ENCODE results near the gene ZNF296.
"Not testable (repeated sequence)": the region's sequence is repeated elsewhere in the genome, so short reads cannot be mapped to it uniquely, and the experiment has no call there.

The ZNF296 gene

GRCh38 chr19:45113628-45114027 lies 37.4 kb upstream of the ZNF296 start:
- DNase-seq (ENCODE audit: extremely low read depth, low read depth) = no peak
- TF ChIP-seq CTCF (IDR thresholded peaks at IDR 0.05; ENCODE audit: low read depth, low read length, missing control alignments) = no peak
- no peak overlapping the region for H3K4me3 ChIP-seq (replicated peaks; ENCODE audit: low read depth, low read length)

GRCh38 chr19:45112111-45112827 lies 36.0 kb upstream of the ZNF296 start:
- H3K4me3 ChIP-seq (replicated peaks; ENCODE audit: low read depth, low read length) = no peak overlapping the region
- no peak for DNase-seq (ENCODE audit: extremely low read depth, low read depth)
- TF ChIP-seq CTCF (IDR thresholded peaks at IDR 0.05; ENCODE audit: low read depth, low read length, missing control alignments) = no peak

- no peak for TF ChIP-seq CTCF (IDR thresholded peaks at IDR 0.05; ENCODE audit: low read depth, low read length, missing control alignments)
- DNase-seq (ENCODE audit: extremely low read depth, low read depth) = no peak
- no peak overlapping the region for H3K4me3 ChIP-seq (replicated peaks; ENCODE audit: low read depth, low read length)
Observed at GRCh38 chr19:45110851-45111266, 34.6 kb upstream of the ZNF296 start.

GRCh38 chr19:45107621-45108150 lies 31.4 kb upstream of the ZNF296 start:
- H3K4me3 ChIP-seq (replicated peaks; ENCODE audit: low read depth, low read length) = no peak overlapping the region
- TF ChIP-seq CTCF (IDR thresholded peaks at IDR 0.05; ENCODE audit: low read depth, low read length, missing control alignments) = no peak
- DNase-seq (ENCODE audit: extremely low read depth, low read depth) = no peak

GRCh38 chr19:45106363-45106762 lies 30.1 kb upstream of the ZNF296 start:
- H3K4me3 ChIP-seq (replicated peaks; ENCODE audit: low read depth, low read length); DNase-seq (ENCODE audit: extremely low read depth, low read depth): not testable (repeated sequence)

GRCh38 chr19:45104658-45105349 lies 28.5 kb upstream of the ZNF296 start:
- no peak overlapping the region for H3K4me3 ChIP-seq (replicated peaks; ENCODE audit: low read depth, low read length)
- no peak for TF ChIP-seq CTCF (IDR thresholded peaks at IDR 0.05; ENCODE audit: low read depth, low read length, missing control alignments)
- no peak for DNase-seq (ENCODE audit: extremely low read depth, low read depth)

- H3K4me3 ChIP-seq (replicated peaks; ENCODE audit: low read depth, low read length) = no peak overlapping the region
- TF ChIP-seq CTCF (IDR thresholded peaks at IDR 0.05; ENCODE audit: low read depth, low read length, missing control alignments) = no peak
- DNase-seq (ENCODE audit: extremely low read depth, low read depth) = no peak
Observed at GRCh38 chr19:45103508-45104319, 27.4 kb upstream of the ZNF296 start.
